DOHH2 (cell line): ENCODE measurements around the gene RAPH1.

Source experiments
- EZH2phosphoT487 ChIP-seq: fragments of 200-600 bp; sonication (generic); IDR thresholded peaks from 2 replicates; pipeline ENCODE4 v1.6.1; 2017; ENCODE audit warnings: borderline replicate concordance, mild to moderate bottlenecking, antibody characterized with exemption, low read length, moderate library complexity, mixed read lengths
- TF ChIP-seq, protein P1 (sequence below): fragments of 200-600 bp; sonication (generic); IDR thresholded peaks from one replicate; pipeline ENCODE4 v1.5.1; 2014; ENCODE audit warnings: antibody characterized with exemption, mild to moderate bottlenecking, low read depth, low read length; ENCODE audit not compliant: poor library complexity, severe bottlenecking

DNA sequence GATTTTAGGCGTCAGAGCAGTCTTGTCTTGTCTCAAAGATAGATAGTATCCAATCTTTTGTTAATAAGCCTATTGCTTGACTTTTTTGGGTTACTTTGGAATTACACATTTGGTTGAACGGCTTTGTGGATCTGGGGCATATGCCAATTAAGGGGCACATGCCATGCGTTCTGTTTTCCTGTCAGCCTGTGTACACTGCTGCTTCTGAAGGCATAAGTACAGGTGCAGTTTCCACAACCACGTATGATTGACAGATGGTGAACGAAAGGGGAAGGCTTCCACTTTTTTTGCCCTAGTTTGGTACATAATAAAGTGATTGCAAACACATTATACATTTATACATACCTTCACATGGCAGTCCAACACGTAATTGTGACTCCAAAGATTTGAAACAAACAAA lies 102.3 kb downstream of the RAPH1 start:
- TF ChIP-seq, protein P1, sequence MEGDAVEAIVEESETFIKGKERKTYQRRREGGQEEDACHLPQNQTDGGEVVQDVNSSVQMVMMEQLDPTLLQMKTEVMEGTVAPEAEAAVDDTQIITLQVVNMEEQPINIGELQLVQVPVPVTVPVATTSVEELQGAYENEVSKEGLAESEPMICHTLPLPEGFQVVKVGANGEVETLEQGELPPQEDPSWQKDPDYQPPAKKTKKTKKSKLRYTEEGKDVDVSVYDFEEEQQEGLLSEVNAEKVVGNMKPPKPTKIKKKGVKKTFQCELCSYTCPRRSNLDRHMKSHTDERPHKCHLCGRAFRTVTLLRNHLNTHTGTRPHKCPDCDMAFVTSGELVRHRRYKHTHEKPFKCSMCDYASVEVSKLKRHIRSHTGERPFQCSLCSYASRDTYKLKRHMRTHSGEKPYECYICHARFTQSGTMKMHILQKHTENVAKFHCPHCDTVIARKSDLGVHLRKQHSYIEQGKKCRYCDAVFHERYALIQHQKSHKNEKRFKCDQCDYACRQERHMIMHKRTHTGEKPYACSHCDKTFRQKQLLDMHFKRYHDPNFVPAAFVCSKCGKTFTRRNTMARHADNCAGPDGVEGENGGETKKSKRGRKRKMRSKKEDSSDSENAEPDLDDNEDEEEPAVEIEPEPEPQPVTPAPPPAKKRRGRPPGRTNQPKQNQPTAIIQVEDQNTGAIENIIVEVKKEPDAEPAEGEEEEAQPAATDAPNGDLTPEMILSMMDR: no peak
- TF ChIP-seq EZH2phosphoT487: no peak
